Endometrium (tissue), 2 donors: ENCODE results near the gene FBXO34.
A peak's percentile ranks its signal among the peaks of the same experiment; 100 is the strongest.
"Not testable (repeated sequence)": the region's sequence is repeated elsewhere in the genome, so short reads cannot be mapped to it uniquely, and the experiment has no call there.

Source experiments
- FAIRE-seq: peaks from 2 replicates; lab custom pipeline; 2012; peaks lifted over from hg19 to GRCh38; lab: Jason Lieb, UNC
- donor health status: control.
- donor health status: control.

FBXO34 gene

DNA sequence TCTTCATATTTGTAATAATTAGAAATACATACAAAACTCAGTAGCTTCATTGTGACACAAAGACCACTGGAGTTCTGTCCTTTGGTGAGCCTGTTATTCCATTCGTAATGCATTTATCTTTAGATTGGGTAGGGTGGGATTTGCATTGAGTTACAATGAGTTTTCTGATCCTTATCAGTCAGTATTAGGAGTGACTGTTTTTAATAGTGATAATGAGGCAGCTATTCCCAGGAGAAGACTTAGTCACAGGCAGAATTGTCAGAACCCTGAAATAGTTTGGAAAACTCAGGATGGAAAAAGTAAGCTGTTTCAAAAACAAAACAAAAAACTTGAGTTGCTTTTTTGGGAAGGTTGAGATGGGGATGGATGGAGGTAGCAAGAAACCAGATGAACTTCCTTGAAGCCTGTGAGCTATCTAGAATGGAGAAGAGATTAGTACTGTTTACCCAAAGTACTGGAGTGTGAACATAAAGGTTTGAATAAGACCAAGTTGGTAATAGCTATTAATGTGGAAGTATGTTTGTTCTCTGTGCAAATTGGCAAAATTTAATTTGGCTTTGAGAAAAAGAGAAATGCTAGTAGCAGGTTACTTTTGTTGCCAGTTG is 38.6 kb downstream of the FBXO34 start:
- FAIRE-seq = no peak

DNA sequence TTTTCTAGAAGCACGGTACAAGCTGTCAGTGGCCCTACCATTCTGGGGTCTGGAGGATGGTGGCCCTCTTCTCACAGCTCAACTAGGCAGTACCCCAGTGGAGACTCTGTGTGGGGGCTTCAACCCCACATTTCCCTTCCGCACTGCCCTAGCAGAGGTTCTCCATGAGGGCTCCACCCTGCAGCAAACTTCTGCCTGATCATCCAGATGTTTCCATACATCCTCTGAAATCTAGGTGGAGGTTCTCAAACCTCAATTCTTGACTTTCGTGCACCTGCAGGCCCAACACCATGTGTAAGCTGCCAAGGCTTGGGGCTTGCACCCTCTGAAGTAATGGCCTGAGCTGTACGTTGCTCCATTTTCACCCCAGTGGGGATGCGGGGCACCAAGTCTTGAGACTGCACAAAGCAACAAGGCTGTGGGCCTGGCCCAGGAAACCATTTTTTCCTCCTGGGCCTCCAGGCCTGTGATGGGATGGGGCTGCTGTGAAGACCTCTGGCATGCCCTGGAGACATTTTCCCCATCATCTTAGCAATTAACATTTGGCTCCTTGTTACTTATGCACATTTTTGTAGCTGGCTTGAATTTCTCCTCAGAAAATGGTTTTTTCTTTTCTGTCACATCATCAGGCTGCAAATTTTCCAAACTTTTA is 41.3 kb downstream of the FBXO34 start:
- not testable (repeated sequence) for FAIRE-seq

- FAIRE-seq = no peak
Observed at GRCh38 chr14:55313480-55313879, 42.3 kb downstream of the FBXO34 start.

- FAIRE-seq = no peak
Observed at GRCh38 chr14:55314449-55314848, 43.2 kb downstream of the FBXO34 start.

DNA sequence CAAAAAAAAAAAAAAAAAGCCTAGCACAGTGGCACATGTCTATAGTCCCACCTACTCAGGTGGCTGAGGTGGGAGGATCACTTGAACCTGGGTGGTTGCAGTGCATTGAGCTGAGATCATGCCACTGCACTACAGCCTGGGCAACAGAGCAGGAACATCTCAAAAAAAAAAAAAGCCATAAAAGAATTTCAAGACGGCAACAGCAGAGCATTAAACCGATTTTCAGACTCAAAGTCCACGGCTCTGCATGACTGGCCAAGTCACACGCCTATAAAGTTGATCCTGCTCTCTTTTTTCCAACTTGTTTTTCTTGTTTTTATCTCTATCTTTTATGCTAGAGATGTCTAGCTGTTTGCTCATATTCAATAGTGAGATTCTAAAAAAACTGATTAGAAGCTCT is 45.3 kb downstream of the FBXO34 start:
- no peak for FAIRE-seq

DNA sequence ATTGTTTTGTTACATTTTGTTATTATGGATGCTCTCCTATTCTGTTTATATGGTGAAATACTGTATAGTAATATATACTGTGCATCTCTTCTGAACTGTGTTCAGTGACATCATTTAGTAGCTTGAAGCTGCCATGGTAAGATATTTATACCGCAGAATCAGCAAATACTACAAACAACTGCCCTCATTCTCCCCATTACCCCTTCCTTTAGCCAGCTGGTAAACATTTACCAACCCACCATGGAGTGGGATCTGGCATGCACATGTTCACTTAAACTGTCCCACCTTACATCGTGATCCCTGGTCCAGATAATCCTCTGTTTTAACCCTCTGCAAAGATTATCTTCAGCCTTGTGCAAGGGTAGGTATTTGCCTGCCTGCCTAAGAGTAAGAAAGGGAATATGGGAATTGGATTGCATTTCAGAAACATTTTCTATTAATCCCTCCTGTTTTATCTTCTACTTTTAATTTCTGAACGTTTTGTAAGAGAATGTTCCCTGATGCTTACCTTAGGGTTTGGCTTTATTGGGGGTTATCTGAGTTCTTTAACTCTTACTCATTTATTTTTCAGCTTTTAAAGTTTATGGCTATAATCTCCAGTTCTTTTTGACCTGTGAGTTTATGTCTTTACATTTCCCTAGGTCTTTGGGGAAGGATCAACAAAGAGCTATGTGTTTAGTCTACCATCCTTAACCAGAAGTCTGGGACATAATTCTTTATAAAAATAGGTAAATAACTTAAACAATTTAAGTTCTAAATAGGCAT is 46.5 kb downstream of the FBXO34 start:
- no peak for FAIRE-seq

DNA sequence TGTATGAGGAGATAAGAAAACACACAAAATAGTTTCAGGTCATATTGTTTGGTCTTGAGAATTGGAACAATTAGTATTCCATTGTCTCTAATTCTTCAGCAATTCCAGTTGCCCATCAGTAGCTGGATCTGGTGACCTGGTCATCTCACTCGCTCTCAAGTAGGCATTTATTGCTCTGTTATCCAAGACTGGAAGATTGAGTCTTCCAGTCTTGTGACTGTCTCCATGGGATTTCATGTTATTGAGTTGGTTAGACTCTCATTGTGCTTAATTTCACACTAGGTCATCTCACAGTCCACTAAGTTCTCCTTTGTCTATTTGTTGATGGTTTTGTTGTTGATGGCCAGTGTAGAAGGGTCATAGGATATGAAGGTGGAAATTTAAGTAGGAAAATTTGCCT is 47.5 kb downstream of the FBXO34 start:
- FAIRE-seq = no peak

DNA sequence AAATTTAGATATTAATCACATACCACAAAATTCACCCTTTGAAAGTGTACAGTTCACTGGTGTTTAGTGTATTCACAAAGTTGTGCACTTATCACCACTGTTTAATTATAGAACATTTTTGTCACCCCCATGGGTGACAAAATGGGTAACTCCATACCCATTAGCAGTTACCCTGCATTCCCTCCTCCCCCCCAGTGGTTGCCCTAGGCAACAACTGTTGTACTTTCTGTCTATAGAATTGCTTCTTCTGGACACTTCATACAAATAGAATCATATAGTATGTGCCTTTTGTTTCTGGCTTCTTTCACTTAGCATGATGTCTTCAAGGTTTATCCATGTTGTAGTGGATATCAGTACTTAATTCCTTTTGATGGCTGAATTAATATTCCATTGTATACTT is 52.7 kb downstream of the FBXO34 start:
- FAIRE-seq = no peak

DNA sequence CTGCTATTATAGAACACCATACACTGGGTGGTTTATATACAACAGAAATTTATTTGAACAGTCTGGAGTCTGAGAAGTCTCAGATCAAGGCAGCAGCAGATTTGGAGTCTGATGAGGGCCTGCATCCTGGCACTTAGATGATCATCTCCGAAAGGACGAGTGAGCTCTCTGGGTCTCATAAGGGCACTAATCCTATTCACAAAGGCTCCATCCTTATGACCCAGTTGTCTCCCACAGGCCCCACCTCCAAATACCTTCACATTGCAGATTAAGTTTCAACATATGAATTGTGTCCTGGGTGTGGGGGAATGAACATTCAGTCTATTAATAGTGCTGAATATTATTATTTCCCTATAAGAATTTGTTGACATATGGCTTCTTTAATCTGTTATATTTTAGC is 53.6 kb downstream of the FBXO34 start:
- FAIRE-seq = no peak

GRCh38 chr14:55327179-55327578 is 56.0 kb downstream of the FBXO34 start:
- FAIRE-seq = no peak

GRCh38 chr14:55328317-55328716 is 57.1 kb downstream of the FBXO34 start:
- no peak for FAIRE-seq

DNA sequence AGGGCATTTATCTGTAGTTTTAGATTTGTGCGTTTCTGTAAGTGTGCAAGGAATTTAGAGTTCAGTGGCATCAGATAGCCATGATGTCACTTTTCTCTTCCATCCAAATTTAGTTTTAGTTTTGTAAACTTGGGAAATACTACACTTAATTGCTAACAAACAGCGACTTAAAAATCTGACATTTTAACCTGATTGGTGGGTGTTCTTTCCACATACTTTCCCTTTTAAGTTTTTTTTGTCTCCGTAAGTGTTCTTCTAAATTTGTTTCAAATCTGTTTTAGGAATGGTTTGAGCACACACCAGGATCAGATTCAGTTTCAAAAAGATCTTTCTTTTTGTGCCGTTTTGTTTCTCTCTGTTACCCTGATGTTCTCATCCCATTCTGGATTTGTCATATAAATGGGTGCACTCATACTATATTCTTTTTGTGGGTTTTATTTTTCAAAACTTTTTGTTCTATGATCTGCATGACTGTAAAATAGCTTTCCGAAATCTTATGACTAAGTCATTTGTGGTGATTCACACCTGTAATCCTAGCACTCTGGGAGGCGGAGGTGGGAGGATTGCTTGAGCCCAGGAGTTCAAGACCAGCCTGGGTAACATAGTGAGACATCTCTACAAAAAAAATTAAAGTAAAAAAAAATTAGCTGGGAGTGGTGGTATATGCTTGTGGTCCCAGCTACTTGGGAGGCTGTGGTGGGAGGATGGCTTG is 58.9 kb downstream of the FBXO34 start:
- FAIRE-seq = no peak

DNA sequence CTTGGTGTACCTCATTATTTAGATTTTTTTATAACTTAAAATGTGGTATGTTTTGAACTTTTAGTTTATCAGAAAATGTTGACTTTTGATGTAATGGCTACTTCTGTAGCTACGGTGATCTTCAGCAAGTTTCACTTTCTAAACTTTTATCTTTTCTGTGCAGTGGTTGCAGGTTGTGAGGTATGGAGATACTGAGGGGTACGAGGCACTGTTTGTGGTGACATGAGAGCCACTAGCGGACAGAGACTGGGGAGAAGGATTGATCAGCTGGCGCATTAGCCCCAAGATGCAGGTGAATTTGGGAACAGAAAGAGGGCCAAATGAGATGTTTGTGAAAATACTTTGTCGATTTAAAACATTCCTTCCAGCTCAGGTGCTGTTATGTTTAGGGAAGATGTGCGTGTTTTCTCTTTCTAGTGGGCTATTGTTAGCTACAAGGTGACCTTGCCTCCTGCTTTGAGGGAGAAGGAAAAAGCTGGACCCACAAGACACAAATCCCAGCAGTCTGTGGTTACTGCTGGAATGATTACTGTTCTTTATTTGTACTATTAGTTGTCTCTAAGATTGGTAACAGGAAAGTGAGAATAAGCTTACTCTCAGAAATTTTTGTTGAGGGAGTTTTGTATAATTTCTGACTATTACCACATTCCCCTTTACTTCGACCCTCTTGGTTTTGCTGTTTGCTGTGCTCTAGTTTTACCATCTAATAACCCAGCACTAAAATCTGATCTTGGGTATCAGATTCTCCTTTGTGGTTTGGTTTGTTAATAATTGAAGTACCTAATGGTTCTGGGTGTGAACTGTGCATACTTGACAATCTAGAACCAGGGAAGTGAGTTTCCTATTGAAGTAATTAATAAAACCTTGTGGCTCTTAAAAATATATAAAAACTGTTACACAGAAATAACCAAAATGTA is 61.7 kb downstream of the FBXO34 start:
- peak; percentile 8 for FAIRE-seq

GRCh38 chr14:55333711-55334485 is 62.7 kb downstream of the FBXO34 start:
- FAIRE-seq = peak; percentile 98

- FAIRE-seq = no peak
Observed at GRCh38 chr14:55336162-55336561, 64.9 kb downstream of the FBXO34 start.

DNA sequence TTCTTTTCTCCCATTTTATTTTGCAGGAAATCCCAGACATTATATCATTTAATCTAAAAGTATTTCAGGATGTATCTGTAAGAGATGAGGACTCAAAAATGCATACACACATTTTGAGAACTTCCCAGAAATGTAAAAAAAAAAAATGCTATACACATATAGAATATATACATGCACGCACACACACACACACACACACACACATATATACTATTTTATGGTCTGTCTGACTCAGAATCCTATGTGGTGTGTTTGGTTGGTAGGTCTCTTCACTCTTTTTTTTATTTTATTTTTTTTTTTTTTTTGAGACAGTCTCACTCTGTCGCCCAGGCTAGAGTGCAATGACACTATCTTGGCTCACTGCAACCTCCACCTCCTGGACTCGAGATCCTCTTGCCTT is 65.5 kb downstream of the FBXO34 start:
- no peak for FAIRE-seq

GRCh38 chr14:55339770-55340169 is 68.5 kb downstream of the FBXO34 start:
- no peak for FAIRE-seq

DNA sequence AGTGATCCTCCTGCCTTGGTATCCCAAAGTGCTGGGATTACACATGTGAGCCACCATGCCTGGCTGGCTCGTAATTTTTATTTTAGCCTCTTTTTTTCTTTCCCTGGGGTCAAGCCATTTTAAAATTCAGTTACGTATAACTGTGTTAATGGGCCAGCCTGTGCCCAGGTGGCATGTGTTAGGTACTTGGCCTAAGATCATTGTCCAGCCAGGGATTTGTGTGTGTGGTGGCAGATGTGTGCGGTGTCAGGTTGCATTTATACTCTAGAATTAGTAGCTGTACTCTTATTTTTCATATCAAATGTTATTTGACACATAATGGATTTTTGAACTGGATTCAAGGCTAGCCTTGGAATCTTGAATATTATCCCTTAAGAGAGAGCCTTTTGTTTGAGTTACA is 69.3 kb downstream of the FBXO34 start:
- no peak for FAIRE-seq

DNA sequence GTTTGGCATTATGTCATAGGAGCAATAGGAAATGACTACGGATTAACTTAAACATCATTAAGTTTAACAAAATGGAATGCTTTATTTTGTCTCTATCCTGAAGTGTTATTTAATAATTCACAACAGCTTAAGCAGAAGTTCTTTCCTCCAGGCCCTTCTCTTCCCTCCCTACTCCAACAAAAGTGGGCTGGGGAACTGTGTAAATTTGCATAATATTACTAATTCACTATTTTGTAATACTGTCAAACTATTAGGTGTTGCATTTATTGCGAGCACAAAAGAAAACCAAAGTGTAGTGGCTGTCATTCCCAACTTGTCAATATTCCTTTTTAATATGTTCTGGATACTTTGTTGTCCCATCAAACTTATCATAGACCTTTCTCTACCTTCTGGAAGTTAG is 70.6 kb downstream of the FBXO34 start:
- no peak for FAIRE-seq

GRCh38 chr14:55344582-55345163 is 73.5 kb downstream of the FBXO34 start:
- not testable (repeated sequence) for FAIRE-seq

GRCh38 chr14:55347040-55347439 is 75.8 kb downstream of the FBXO34 start:
- FAIRE-seq = no peak
